GM12874 (cell line): Measurements from ENCODE around the gene BRPF1.

ENCODE experiments used
- CTCF ChIP-seq: IDR thresholded peaks from 2 replicates; pipeline ENCODE4 v1.5.1; 2011; ENCODE audit warnings: low read depth, mild to moderate bottlenecking, control low read depth, low read length, moderate library complexity; ENCODE audit not compliant: insufficient read depth

Gene BRPF1

DNA sequence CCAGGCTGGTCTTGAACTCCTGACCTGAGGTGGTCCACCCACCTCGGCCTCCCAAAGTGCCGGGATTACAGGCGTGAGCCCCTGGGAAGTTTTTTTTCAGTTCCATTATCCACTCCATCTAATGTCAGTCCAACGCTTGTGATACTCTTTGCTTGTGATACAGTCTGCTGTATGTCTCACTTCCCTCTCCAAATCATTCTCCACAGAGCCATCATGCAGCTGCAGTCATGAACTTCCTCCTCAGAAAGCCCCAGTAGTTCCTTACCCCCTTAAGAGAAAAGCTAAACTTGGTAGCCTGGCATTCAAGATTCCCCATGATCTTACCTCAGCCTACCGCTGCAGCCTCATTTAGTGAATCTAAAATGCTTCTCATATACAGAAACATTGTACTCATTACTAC lies 63.7 kb downstream of the BRPF1 start:
- no peak for TF ChIP-seq CTCF

- no peak for TF ChIP-seq CTCF
These were observed 65.8 kb downstream of the BRPF1 start for GRCh38 chr3:9797196-9797945.
